Loucy (cell line): Measurements from ENCODE around the gene ADAMTS6.

Source experiments
- H2AFZ ChIP-seq: fragments of 200-600 bp; sonication (generic); 2 replicates; pipeline ENCODE4 v1.6.0; 2016; ENCODE audit warnings: antibody characterized with exemption, mild to moderate bottlenecking, low read length, moderate library complexity
- H3F3A ChIP-seq: fragments of 200-600 bp; 2 replicates; pipeline ENCODE4 v1.6.0; 2016; ENCODE audit warnings: antibody characterized with exemption, low read depth, mild to moderate bottlenecking
- H3K27me3 ChIP-seq: fragments of 200-600 bp; sonication (generic); 2 replicates; pipeline ENCODE4 v1.6.1; 2014; ENCODE audit warnings: low read length, mild to moderate bottlenecking; ENCODE audit not compliant: insufficient read depth, poor library complexity, severe bottlenecking
- H3K36me3 ChIP-seq: fragments of 200-600 bp; sonication (generic); 2 replicates; pipeline ENCODE4 v1.6.1; 2016; ENCODE audit warnings: low read length; ENCODE audit not compliant: insufficient read depth
- H3K4me1 ChIP-seq: fragments of 200-600 bp; sonication (generic); 2 replicates; pipeline ENCODE4 v1.5.1; 2014; ENCODE audit warnings: low read length, mild to moderate bottlenecking; ENCODE audit not compliant: insufficient read depth, poor library complexity, severe bottlenecking
- H3K4me2 ChIP-seq: fragments of 200-600 bp; sonication (generic); 2 replicates; pipeline ENCODE4 v1.6.0; 2014; ENCODE audit warnings: antibody characterized with exemption, low read length, low read depth, mild to moderate bottlenecking; ENCODE audit not compliant: poor library complexity, severe bottlenecking
- H3K4me3 ChIP-seq: fragments of 200-600 bp; sonication (generic); 2 replicates; pipeline ENCODE4 v1.5.1; 2014; ENCODE audit warnings: low read length, mild to moderate bottlenecking, mixed read lengths; ENCODE audit not compliant: poor library complexity, severe bottlenecking
- H3K79me2 ChIP-seq: fragments of 200-600 bp; sonication (generic); 2 replicates; pipeline ENCODE4 v1.6.1; 2014; ENCODE audit warnings: low read length; ENCODE audit not compliant: insufficient read depth
- H3K9ac ChIP-seq: fragments of 200-600 bp; sonication (generic); 2 replicates; pipeline ENCODE4 v1.6.0; 2014; ENCODE audit warnings: mild to moderate bottlenecking, low read depth, low read length, moderate library complexity; ENCODE audit not compliant: poor library complexity, severe bottlenecking
- H3K9me2 ChIP-seq: fragments of 200-600 bp; sonication (generic); replicated peaks from 2 replicates; pipeline ENCODE4 v1.6.1; 2016; ENCODE audit warnings: low read depth, low read length, mixed read lengths
- H3K9me3 ChIP-seq: fragments of 200-600 bp; sonication (generic); 2 replicates; pipeline ENCODE4 v1.6.1; 2014; ENCODE audit warnings: mild to moderate bottlenecking, antibody characterized with exemption, low read length, low read depth; ENCODE audit not compliant: insufficient read depth
- H4K20me1 ChIP-seq: fragments of 200-600 bp; sonication (generic); 2 replicates; pipeline ENCODE4 v1.6.0; 2014; ENCODE audit warnings: antibody characterized with exemption, low read length, mild to moderate bottlenecking; ENCODE audit not compliant: insufficient read depth, poor library complexity, severe bottlenecking
- EZH2phosphoT487 ChIP-seq: fragments of 200-600 bp; IDR thresholded peaks from 2 replicates; pipeline ENCODE4 v1.6.1; 2018; ENCODE audit warnings: antibody characterized with exemption, mild to moderate bottlenecking, moderate library complexity, borderline replicate concordance
- TF ChIP-seq, protein P1 (sequence below): fragments of 200-600 bp; sonication (generic); conservative IDR thresholded peaks from 2 replicates; pipeline ENCODE4 v1.5.1; 2014; ENCODE audit warnings: mild to moderate bottlenecking, antibody characterized with exemption, low read length

The ADAMTS6 gene

GRCh38 chr5:65121880-65122436 lies 359.8 kb downstream of the ADAMTS6 start:
- Histone ChIP-seq H3K9ac (no peak overlapping the region), H3K4me3 (no peak overlapping the region), H4K20me1 (no peaks in the 10 kb centered on the region)

DNA sequence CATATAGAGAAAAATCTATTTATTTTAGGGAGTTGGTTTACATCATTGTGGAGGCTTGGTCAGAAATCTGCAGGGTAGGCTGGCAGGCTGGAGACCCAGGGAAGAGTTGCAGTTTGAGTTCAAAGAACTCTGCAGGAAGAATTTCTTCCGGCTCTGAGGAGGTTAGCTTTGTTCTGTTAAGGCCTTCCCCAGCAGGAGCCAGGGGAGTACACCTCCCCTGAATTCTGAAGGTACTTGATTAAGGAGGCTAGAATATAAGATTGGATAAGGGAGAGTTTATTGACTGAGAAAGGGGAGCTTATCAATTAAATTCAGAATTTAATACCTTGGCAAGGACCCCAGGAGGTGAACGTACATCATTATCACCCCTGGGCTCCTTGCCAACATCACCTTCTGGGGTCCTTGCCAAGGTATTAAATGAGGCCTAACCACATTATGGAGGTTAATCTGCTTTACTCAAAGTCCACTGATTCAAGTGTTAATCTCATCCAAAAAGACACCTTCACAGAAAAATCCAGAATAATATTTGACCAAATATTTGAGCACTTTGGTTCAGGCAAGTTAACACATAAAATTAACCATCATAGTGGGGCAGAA lies 361.3 kb downstream of the ADAMTS6 start:
- Histone ChIP-seq H3K9me2 (no peaks in the 10 kb centered on the region), H4K20me1 (no peaks in the 10 kb centered on the region), H3F3A (no peaks in the 10 kb centered on the region), H3K4me1 (no peaks in the 10 kb centered on the region), H3K9me3 (peaks cover 8% of the 10 kb centered on the region; the same call in 1 of the 2 replicates), H3K4me3 (no peak overlapping the region), H3K9ac (no peak overlapping the region), H2AFZ (no peak overlapping the region), H3K79me2 (no peaks in the 10 kb centered on the region), H3K4me2 (no peak overlapping the region), H3K36me3 (no peaks in the 10 kb centered on the region), H3K27me3 (no peaks in the 10 kb centered on the region)
- TF ChIP-seq, protein P1, sequence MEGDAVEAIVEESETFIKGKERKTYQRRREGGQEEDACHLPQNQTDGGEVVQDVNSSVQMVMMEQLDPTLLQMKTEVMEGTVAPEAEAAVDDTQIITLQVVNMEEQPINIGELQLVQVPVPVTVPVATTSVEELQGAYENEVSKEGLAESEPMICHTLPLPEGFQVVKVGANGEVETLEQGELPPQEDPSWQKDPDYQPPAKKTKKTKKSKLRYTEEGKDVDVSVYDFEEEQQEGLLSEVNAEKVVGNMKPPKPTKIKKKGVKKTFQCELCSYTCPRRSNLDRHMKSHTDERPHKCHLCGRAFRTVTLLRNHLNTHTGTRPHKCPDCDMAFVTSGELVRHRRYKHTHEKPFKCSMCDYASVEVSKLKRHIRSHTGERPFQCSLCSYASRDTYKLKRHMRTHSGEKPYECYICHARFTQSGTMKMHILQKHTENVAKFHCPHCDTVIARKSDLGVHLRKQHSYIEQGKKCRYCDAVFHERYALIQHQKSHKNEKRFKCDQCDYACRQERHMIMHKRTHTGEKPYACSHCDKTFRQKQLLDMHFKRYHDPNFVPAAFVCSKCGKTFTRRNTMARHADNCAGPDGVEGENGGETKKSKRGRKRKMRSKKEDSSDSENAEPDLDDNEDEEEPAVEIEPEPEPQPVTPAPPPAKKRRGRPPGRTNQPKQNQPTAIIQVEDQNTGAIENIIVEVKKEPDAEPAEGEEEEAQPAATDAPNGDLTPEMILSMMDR, result no peak
- TF ChIP-seq EZH2phosphoT487, result no peak

More at GRCh38 chr5:65121880-65122436, 359.8 kb downstream of the ADAMTS6 start:
- TF ChIP-seq EZH2phosphoT487, result no peak
- TF ChIP-seq, protein P1, result no peak
- no peak overlapping the region for H2AFZ ChIP-seq
- H3K27me3 ChIP-seq, result no peaks in the 10 kb centered on the region
- no peaks in the 10 kb centered on the region for H3F3A ChIP-seq
- no peaks in the 10 kb centered on the region for H3K4me1 ChIP-seq
- H3K79me2 ChIP-seq, result no peaks in the 10 kb centered on the region
- peaks cover 8% of the 10 kb centered on the region; the same call in 1 of the 2 replicates for H3K9me3 ChIP-seq
- H3K9me2 ChIP-seq, result no peaks in the 10 kb centered on the region
- no peaks in the 10 kb centered on the region for H3K36me3 ChIP-seq
- H3K4me2 ChIP-seq, result no peak overlapping the region

GRCh38 chr5:65117525-65117924 lies 364.2 kb downstream of the ADAMTS6 start:
- no peak for TF ChIP-seq EZH2phosphoT487
- TF ChIP-seq, protein P1, result no peak
- no peak overlapping the region for H3K4me2 ChIP-seq
- H4K20me1 ChIP-seq, result no peaks in the 10 kb centered on the region

More at GRCh38 chr5:65117525-65117924, 364.2 kb downstream of the ADAMTS6 start:
- Histone ChIP-seq H3K4me1 (no peaks in the 10 kb centered on the region), H3K4me3 (no peak overlapping the region), H3K9ac (no peak overlapping the region), H3K9me2 (no peaks in the 10 kb centered on the region), H3K79me2 (no peaks in the 10 kb centered on the region), H3K9me3 (peaks cover 8% of the 10 kb centered on the region; the same call in 1 of the 2 replicates), H3F3A (no peaks in the 10 kb centered on the region), H3K27me3 (no peaks in the 10 kb centered on the region), H3K36me3 (no peaks in the 10 kb centered on the region), H2AFZ (no peak overlapping the region)
